Stimulated activated naive CD8-positive, alpha-beta T cell treated with anti-CD3 and anti-CD28 coated beads, Interleukin-15, amount 100 ng/mL, for 72 hours (primary cell): Measurements from ENCODE around the gene SEC11A.
"Not testable (repeated sequence)": the region's sequence is repeated elsewhere in the genome, so short reads cannot be mapped to it uniquely, and the experiment has no call there.

ENCODE experiments used
- ATAC-seq: fragments of 150-1000 bp; cut with Tn5 transposase; 2 replicates; pipeline ENCODE4 v1.10.0; 2021; ENCODE audit warnings: mild to moderate bottlenecking, moderate library complexity
- DNase-seq, 2 donors: peaks; one replicate each; pipeline ENCODE4 v3.0.0; 2021 to 2022
- H3K27ac Mint-ChIP-seq, 2 donors: one replicate each; pipeline ENCODE4 v1.8.0; 2022; ENCODE audit warnings: mild to moderate bottlenecking in 2 of 2, mixed read lengths in 2 of 2, moderate library complexity in 2 of 2
- H3K27me3 Mint-ChIP-seq: one replicate; pipeline ENCODE4 v1.8.0; 2022; ENCODE audit warnings: mixed read lengths
- H3K4me1 Mint-ChIP-seq: one replicate; pipeline ENCODE4 v1.8.0; 2022; ENCODE audit warnings: mild to moderate bottlenecking, mixed read lengths
- H3K4me3 Mint-ChIP-seq, 2 donors: one replicate each; pipeline ENCODE4 v1.8.0; 2022; ENCODE audit warnings: mild to moderate bottlenecking in 2 of 2, mixed read lengths in 2 of 2, moderate library complexity in 1 of 2
- H3K9me3 Mint-ChIP-seq, 2 donors: one replicate each; pipeline ENCODE4 v1.8.0; 2022; ENCODE audit warnings: mixed read lengths in 2 of 2

The SEC11A gene

DNA sequence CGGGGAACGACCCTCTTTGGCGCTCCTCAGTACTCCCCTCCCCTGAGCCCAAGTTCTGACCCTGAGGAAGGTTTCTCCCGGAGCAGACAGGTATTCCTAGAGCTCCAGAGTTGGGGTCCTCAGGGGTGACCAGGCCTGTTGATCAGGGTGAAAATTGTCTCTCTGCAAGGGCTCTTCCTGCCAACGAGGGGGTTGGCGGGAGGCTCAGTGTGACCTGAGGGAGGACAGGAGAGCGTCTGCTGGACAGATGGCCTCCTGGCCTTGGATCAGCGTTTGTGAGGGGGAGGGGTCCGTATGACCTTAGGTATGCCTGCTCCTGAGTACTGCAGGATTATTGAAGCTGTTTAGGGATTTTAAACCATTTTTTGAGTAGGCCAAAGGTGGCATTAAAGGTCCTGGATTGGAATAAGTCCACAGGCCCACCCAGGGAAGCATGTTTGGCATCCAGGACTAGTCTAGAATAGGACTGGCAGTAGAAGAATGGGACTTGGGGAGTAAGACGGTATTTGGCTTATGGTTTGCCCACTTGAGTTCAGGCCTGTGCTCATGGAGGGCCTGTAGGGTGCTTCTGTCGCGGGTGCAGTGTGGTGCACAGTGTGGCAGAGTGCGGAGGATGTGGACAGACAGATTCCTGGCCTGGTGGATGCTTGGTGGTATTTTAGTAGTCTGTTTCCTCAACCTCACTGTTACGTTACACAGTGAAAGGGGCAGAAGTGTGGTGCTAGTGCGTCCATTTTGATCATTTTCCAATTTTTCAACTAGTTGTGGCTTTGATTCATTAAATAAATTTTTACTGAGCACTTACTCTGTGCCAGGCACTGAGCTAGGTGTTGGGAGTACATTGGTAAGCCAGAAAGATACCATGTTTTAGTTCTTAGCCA lies 33.4 kb upstream of the SEC11A start:
- peaks cover 72% of the 10 kb centered on the region for H3K4me1 Mint-ChIP-seq
- DNase-seq, result peak; percentile 57 to 82
- peak overlapping the region; percentile 96 to 98 for H3K4me3 Mint-ChIP-seq
- peak; percentile 73 for ATAC-seq
- H3K9me3 Mint-ChIP-seq, result peaks cover 0 to 4% of the 10 kb centered on the region in 2 donors
- no peaks in the 10 kb centered on the region for H3K27me3 Mint-ChIP-seq
- peak overlapping the region; percentile 97 to 98 for H3K27ac Mint-ChIP-seq

GRCh38 chr15:84748274-84749110 lies 32.6 kb upstream of the SEC11A start, which contains the start of gene ZNF592:
Gene ZNF592, plus strand, starts transcription at chr15:84748592. Its CDS starts 34,084 bp downstream, at chr15:84782676.
- DNase-seq, result peak; percentile 80 to 83
- Mint-ChIP-seq H3K4me1 (peaks cover 67% of the 10 kb centered on the region), H3K27me3 (no peaks in the 10 kb centered on the region)

GRCh38 chr15:84747416-84748273 lies 31.7 kb upstream of the SEC11A start:
- peak; percentile 71 for ATAC-seq
- peak; percentile 80 to 83 for DNase-seq
- Mint-ChIP-seq H3K27ac (peak overlapping the region; percentile 96 to 99), H3K4me3 (peak overlapping the region; percentile 92 to 95), H3K4me1 (peaks cover 64% of the 10 kb centered on the region), H3K27me3 (no peaks in the 10 kb centered on the region), H3K9me3 (no peaks in the 10 kb centered on the region)

More at GRCh38 chr15:84748274-84749110, 32.6 kb upstream of the SEC11A start, which contains the start of gene ZNF592:
- ATAC-seq, result peak; percentile 72
- H3K9me3 Mint-ChIP-seq, result peaks cover 0 to 4% of the 10 kb centered on the region in 2 donors
- H3K4me3 Mint-ChIP-seq, result peak within 1 kb of the TSS; percentile 96 to 98
- peak within 1 kb of the TSS; percentile 97 to 99 for H3K27ac Mint-ChIP-seq

- Mint-ChIP-seq H3K4me1 (peaks cover 44% of the 10 kb centered on the region), H3K27me3 (no peaks in the 10 kb centered on the region), H3K9me3 (no peaks in the 10 kb centered on the region), H3K4me3 (no peak overlapping the region), H3K27ac (peak overlapping the region in 1 of 2 donors; percentile 2)
- DNase-seq, result no peak
- no peak for ATAC-seq
Measured at GRCh38 chr15:84741121-84741520, 25.2 kb upstream of the SEC11A start.

DNA sequence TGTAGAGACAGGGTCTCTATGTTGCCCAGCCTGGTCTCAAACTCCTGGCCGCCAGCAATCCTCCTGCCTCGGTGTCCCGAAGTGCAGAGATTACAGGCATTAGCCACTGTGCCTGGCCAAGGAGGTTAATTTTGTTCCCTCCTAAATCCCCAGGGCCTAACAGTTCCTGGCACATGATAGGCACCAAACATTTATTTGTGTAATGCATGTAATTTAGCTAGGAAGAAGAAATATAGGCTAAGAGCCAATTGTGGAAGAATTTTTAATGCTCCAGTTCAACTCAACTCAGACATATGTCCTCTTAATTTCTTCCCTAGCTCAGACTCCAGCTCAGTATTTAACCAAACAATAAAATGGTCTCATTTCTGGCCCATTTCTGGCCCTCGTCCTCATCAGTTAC lies 24.8 kb upstream of the SEC11A start:
- H3K27me3 Mint-ChIP-seq, result no peaks in the 10 kb centered on the region
- ATAC-seq (no peak), DNase-seq (no peak)
- no peak overlapping the region for H3K27ac Mint-ChIP-seq
- H3K9me3 Mint-ChIP-seq, result no peaks in the 10 kb centered on the region
- peaks cover 48% of the 10 kb centered on the region for H3K4me1 Mint-ChIP-seq
- H3K4me3 Mint-ChIP-seq, result no peak overlapping the region

- H3K27ac Mint-ChIP-seq, result no peak overlapping the region
- no peak overlapping the region for H3K4me3 Mint-ChIP-seq
- H3K4me1 Mint-ChIP-seq, result peaks cover 57% of the 10 kb centered on the region
- ATAC-seq, result no peak
- H3K9me3 Mint-ChIP-seq, result no peaks in the 10 kb centered on the region
- H3K27me3 Mint-ChIP-seq, result no peaks in the 10 kb centered on the region
- no peak for DNase-seq
Measured at GRCh38 chr15:84737005-84737404, 21.1 kb upstream of the SEC11A start.

- Mint-ChIP-seq H3K4me1 (peaks cover 57% of the 10 kb centered on the region), H3K27me3 (no peaks in the 10 kb centered on the region), H3K9me3 (no peaks in the 10 kb centered on the region), H3K4me3 (peak overlapping the region; percentile 0 to 36), H3K27ac (peak overlapping the region; percentile 91 to 95)
- DNase-seq (peak; percentile 69 to 86), ATAC-seq (peak; percentile 81)
Measured at GRCh38 chr15:84736375-84736774, 20.4 kb upstream of the SEC11A start.

- Mint-ChIP-seq H3K4me1 (peaks cover 58% of the 10 kb centered on the region), H3K27ac (peak overlapping the region; percentile 95 to 96), H3K4me3 (peak overlapping the region; percentile 81 to 88)
- DNase-seq (peak; percentile 46 to 77), ATAC-seq (peak; percentile 81)
- H3K9me3 Mint-ChIP-seq, H3K27me3 Mint-ChIP-seq: not testable (repeated sequence)
Measured at GRCh38 chr15:84735480-84736061, 19.6 kb upstream of the SEC11A start.

- peaks cover 58% of the 10 kb centered on the region for H3K4me1 Mint-ChIP-seq
- peak; percentile 60 to 69 for DNase-seq
- H3K27ac Mint-ChIP-seq, result peak overlapping the region; percentile 95 to 96
- peak; percentile 71 for ATAC-seq
- no peaks in the 10 kb centered on the region for H3K9me3 Mint-ChIP-seq
- no peaks in the 10 kb centered on the region for H3K27me3 Mint-ChIP-seq
- H3K4me3 Mint-ChIP-seq, result peak overlapping the region; percentile 81 to 88
Measured at GRCh38 chr15:84734794-84735479, 19.0 kb upstream of the SEC11A start.

DNA sequence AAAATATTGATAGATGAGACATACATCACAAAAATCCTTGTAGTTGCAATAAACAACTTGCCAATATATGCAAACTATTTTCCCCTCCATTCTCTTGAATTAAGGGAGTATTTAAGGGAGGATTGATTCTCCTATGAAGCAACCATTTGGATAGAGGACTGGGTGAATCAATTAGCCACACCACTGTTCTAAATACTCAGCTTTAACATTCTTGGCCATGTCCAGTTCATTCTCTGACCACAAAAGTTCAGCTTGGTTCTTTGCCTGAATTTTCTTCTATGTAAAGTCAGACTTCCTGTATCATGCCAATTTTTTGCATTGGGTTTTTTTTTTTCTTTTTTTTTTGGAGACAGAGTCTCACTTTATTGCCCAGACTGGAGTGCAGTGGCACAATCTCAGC lies 15.8 kb upstream of the SEC11A start:
- DNase-seq (no peak), ATAC-seq (no peak)
- no peak overlapping the region for H3K4me3 Mint-ChIP-seq
- H3K4me1 Mint-ChIP-seq, result peaks cover 43% of the 10 kb centered on the region
- H3K27ac Mint-ChIP-seq, result no peak overlapping the region
- H3K9me3 Mint-ChIP-seq, result no peaks in the 10 kb centered on the region
- H3K27me3 Mint-ChIP-seq, result no peaks in the 10 kb centered on the region

- Mint-ChIP-seq H3K4me1 (peaks cover 18% of the 10 kb centered on the region), H3K9me3 (no peaks in the 10 kb centered on the region)
Measured at GRCh38 chr15:84727429-84727828, 11.5 kb upstream of the SEC11A start.

DNA sequence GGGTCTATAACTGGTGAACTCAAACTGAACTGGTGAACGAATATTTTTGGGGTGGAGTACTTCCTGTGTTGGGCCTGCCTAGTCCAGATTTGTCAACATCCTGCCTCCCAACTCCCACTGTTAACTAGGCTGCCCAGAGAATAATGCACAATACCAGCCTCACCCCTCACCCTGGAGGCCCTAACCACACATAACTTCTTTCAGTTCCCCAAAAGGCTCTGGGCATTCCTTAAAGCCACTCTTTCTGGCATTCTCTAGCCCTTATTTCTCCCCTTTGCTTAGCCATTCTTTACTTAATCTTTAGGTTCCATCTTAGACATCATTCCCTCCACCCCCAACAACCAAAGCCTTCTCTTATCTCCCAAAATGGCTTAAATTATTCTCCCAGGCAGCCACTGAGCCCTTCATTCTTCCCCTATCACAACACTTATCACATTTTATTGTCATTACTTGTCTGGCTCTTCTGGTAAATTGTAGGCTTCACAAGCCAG lies 9.1 kb upstream of the SEC11A start:
- Mint-ChIP-seq H3K4me1 (peaks cover 25% of the 10 kb centered on the region), H3K4me3 (no peak overlapping the region)

More at GRCh38 chr15:84727429-84727828, 11.5 kb upstream of the SEC11A start:
- DNase-seq (no peak), ATAC-seq (no peak)
- H3K27me3 Mint-ChIP-seq, result no peaks in the 10 kb centered on the region
- no peak overlapping the region for H3K27ac Mint-ChIP-seq
- H3K4me3 Mint-ChIP-seq, result no peak overlapping the region

DNA sequence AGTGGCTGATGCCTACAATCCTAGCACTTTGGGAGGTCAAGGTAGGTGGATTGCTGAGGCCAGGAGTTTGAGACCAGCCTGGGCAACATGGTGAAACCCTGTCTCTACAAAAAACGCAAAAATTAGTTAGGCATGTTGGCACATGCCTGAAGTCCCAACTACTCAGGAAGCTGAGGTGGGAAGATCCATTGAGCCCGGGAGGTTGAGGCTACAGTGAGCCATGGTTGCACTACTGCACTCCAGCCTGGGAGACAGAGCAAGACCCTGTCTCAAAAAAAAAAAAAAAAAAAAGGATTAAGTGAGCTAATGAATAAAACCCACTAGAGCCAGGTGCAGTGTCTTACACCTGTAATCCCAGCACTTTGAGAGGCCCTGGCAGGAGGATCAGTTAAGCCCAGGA lies 6.7 kb upstream of the SEC11A start:
- Mint-ChIP-seq H3K4me3 (no peak overlapping the region), H3K27ac (peak overlapping the region in 1 of 2 donors; percentile 43), H3K27me3 (no peaks in the 10 kb centered on the region), H3K9me3 (no peaks in the 10 kb centered on the region), H3K4me1 (peaks cover 33% of the 10 kb centered on the region)
- no peak for DNase-seq
- no peak for ATAC-seq

More for the DNA sequence above, 9.1 kb upstream of the SEC11A start:
- H3K27me3 Mint-ChIP-seq, result no peaks in the 10 kb centered on the region
- H3K27ac Mint-ChIP-seq, result peak overlapping the region; percentile 50 to 93
- no peak for DNase-seq
- ATAC-seq, result no peak
- H3K9me3 Mint-ChIP-seq, result no peaks in the 10 kb centered on the region

DNA sequence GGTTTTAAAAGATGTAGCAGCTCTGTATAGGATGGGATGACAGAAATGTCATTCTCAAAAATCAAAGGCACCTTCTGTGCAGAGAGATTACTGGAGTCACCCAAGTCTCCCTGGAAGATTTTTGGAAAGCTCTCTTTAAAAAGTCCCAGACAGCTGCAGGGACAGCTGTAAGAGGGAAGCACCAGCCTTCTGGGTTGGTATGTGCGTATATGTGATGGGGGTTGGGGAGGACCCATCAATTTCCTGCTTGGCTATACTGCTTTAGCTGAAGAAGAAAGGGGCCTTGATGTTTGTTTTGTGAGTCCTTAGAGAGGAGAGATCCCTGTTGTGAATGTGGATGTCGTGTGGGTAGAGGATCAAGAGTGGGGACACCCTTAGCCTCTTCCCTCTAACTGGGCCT lies 5.4 kb upstream of the SEC11A start:
- H3K9me3 Mint-ChIP-seq, result no peaks in the 10 kb centered on the region
- DNase-seq, result no peak
- no peaks in the 10 kb centered on the region for H3K27me3 Mint-ChIP-seq
- no peak for ATAC-seq
- H3K27ac Mint-ChIP-seq, result peak overlapping the region; percentile 45 to 90
- H3K4me1 Mint-ChIP-seq, result peaks cover 39% of the 10 kb centered on the region
- H3K4me3 Mint-ChIP-seq, result peak overlapping the region; percentile 22 to 31
